Stimulated activated CD4-positive, alpha-beta T cell treated with anti-CD3 and anti-CD28 coated beads, TNF-alpha, amount 100 ng/mL, for 4 hours (primary cell): ENCODE data around the gene ZNF414.

Experiments used
- DNase-seq, 3 experiments: peaks; one replicate each; pipeline ENCODE4 v3.0.0-alpha.2; 2020; ENCODE audit warnings: low read depth in 3 of 3

Gene ZNF414

GRCh38 chr19:8463365-8463764 is 50.6 kb downstream of the ZNF414 start:
- no peak for DNase-seq

GRCh38 chr19:8462571-8462970 is 51.4 kb downstream of the ZNF414 start:
- no peak for DNase-seq

GRCh38 chr19:8461891-8462290 is 52.1 kb downstream of the ZNF414 start:
- DNase-seq = no peak

GRCh38 chr19:8461376-8461775 is 52.6 kb downstream of the ZNF414 start:
- no peak for DNase-seq

DNA sequence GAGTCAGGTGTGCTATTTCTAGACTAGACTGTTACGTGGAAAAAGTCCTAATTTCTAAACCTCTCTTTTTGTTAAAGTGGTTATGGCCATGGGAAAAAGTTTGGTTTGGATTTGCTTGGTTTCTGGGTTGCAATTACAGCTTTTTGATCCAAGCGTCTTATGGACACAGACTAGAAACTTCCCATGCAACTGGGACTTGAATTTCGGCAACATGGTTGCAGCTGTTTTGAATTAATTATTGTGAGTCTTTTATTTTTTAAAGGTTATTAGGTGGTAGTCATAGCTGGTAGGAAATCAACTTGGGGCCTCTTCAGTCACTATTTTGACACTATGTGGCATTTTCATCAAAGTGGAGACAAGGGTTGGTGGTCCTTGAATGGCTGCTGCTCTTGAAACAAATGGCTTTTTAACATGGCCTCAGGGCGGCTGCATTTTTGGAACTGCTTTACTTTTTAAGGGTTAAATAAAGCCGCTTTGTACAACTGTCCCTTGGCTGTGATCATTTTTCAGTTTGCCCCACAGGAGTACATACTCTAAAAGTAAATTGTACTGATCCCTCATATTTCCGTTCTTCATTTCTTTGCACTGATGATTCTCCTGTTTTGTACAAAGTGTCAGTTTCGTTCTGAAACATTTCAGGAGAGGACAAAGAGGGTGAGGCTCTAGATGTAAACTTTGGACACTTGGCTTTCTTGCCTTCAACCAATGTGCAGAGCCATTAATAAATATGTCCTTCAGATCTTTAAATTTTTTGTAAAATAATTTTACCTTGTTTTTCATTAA is 53.3 kb downstream of the ZNF414 start:
- DNase-seq = no peak
